K562 (cell line): ENCODE results near the gene ELF1. TPM values are rescaled to one million over a fixed set of nuclear protein-coding genes. Genes with fewer than 3 reads are reported as not detected.

Source experiments
- EGR1 ChIP-seq: fragments of 450-650 bp; conservative IDR thresholded peaks from 2 replicates; pipeline ENCODE4 v1.6.1; 2017; ENCODE audit warnings: mild to moderate bottlenecking
- EP300 ChIP-seq: IDR thresholded peaks from 2 replicates; pipeline ENCODE4 v1.6.1; 2012; ENCODE audit warnings: low read length, improper control_type of control experiment
- FOSL1 ChIP-seq: fragments of 200-800 bp; sonication (Bioruptor generic); conservative IDR thresholded peaks from 2 replicates; pipeline ENCODE4 v1.6.1; 2016; ENCODE audit warnings: missing genetic modification characterization, missing compliant biosample characterization
- FOXM1 ChIP-seq, 2 experiments: fragments of 450-650 bp in 1 of 2; sonication (generic) in 1 of 2; formaldehyde crosslinking in 1 of 2; IDR thresholded peaks; 2 replicates each; pipeline versions ENCODE4 v1.6.1 to v1.9.0; 2017 to 2022; ENCODE audit warnings: low read depth in 2 of 2, mild to moderate bottlenecking in 2 of 2, missing genetic modification reagents in 1 of 2, moderate library complexity in 1 of 2
- HOXB6 ChIP-seq: fragments of 250-450 bp; sonication (Bioruptor Pico); IDR thresholded peaks from 2 replicates; pipeline ENCODE4 v1.5.1; 2022; ENCODE audit warnings: mild to moderate bottlenecking, borderline replicate concordance
- KAT8 ChIP-seq: fragments of 450-650 bp; IDR thresholded peaks from 2 replicates; pipeline ENCODE4 v1.6.1; 2016; ENCODE audit warnings: low read depth, mild to moderate bottlenecking
- MTA2 ChIP-seq: fragments of 450-650 bp; IDR thresholded peaks from 2 replicates; pipeline ENCODE4 v1.6.1; 2016; ENCODE audit warnings: low read depth
- NBN ChIP-seq: fragments of 450-650 bp; IDR thresholded peaks from 2 replicates; pipeline ENCODE4 v1.6.1; 2016; ENCODE audit warnings: low read depth, mild to moderate bottlenecking
- POLR3A ChIP-seq: IDR thresholded peaks from 2 replicates; pipeline ENCODE4 v1.6.1; 2011; ENCODE audit warnings: borderline replicate concordance, mild to moderate bottlenecking, moderate library complexity; ENCODE audit not compliant: insufficient read length, insufficient read depth; ENCODE audit errors: extremely low read depth
- SMARCA4 ChIP-seq: fragments of 450-650 bp; IDR thresholded peaks from 2 replicates; pipeline ENCODE4 v1.6.1; 2016
- TBL1XR1 ChIP-seq, 2 experiments: IDR thresholded peaks; 2 replicates each; pipeline ENCODE4 v1.6.1; 2012; ENCODE audit warnings: improper control_type of control experiment in 2 of 2, low read length in 2 of 2, mild to moderate bottlenecking in 1 of 2
- TEAD1 ChIP-seq, 2 experiments: fragments of 450-650 bp in 1 of 2; sonication (generic) in 1 of 2; formaldehyde crosslinking; IDR thresholded peaks; 2 replicates each; pipeline versions ENCODE4 v1.4.0 to v1.8.0; 2020 to 2022; ENCODE audit warnings: mild to moderate bottlenecking in 2 of 2, missing genetic modification reagents in 1 of 2
- ZKSCAN3 ChIP-seq: fragments of 250-450 bp; sonication (Bioruptor Pico); IDR thresholded peaks from 2 replicates; pipeline ENCODE4 v1.4.0; 2020
- ZNF239 ChIP-seq: fragments of 250-450 bp; sonication (Bioruptor Pico); IDR thresholded peaks from 2 replicates; pipeline ENCODE4 v1.4.0; 2020; ENCODE audit warnings: mild to moderate bottlenecking
- ZNF324 ChIP-seq: fragments of 250-450 bp; sonication (Bioruptor Pico); IDR thresholded peaks from 2 replicates; pipeline ENCODE4 v1.4.0; 2020; ENCODE audit warnings: mild to moderate bottlenecking
- ZNF830 ChIP-seq: fragments of 250-450 bp; sonication (Bioruptor Pico); IDR thresholded peaks from 2 replicates; pipeline ENCODE4 v1.5.0; 2021; ENCODE audit warnings: mild to moderate bottlenecking
- polyA plus RNA-seq, 8 experiments: library from polyadenylated mRNA; depleted of rRNA in 4 of 8; stranded (reverse) in 5 of 8; unstranded in 3 of 8; fragments of >200 nt; fragmentation: Nextera tagmentation in 2 of 8; fragmentation: Illumina TruSeq in 1 of 8; extraction: Ambion mirVana in 2 of 8; extraction: Trizol in 1 of 8; gene quantifications; 2 replicates each; pipeline versions ENCODE4 v1.2.1 to v1.2.3, GENCODE V29; 2011 to 2014; ENCODE audit warnings: inconsistent platforms in 1 of 8, missing spikeins in 1 of 8
- total RNA-seq, 7 experiments: library from RNA; depleted of rRNA in 6 of 7; stranded (reverse); fragments of >200 nt in 6 of 7; fragmentation: Illumina TruSeq in 2 of 7; extraction: Trizol in 2 of 7; gene quantifications; 2 replicates each; pipeline versions ENCODE4 v1.2.1 to v1.2.3, GENCODE V29; 2011 to 2021; ENCODE audit warnings: low replicate concordance in 1 of 7
- TF ChIP-seq, protein P1 (sequence below): sonication (generic); formaldehyde crosslinking; IDR thresholded peaks from 2 replicates; pipeline ENCODE4 v1.8.0; 2023; ENCODE audit warnings: mild to moderate bottlenecking, missing genetic modification reagents
- TF ChIP-seq, protein P2 (sequence below): fragments of 450-650 bp; IDR thresholded peaks from 2 replicates; pipeline ENCODE4 v1.6.1; 2016; ENCODE audit warnings: low read depth, mild to moderate bottlenecking, moderate library complexity
- TF ChIP-seq, protein P3 (sequence below), 3 experiments: fragments of 200-800 bp in 1 of 3; fragments of 250-450 bp in 1 of 3; fragments of 450-650 bp in 1 of 3; sonication (Bioruptor Pico) in 1 of 3; sonication (Bioruptor generic) in 1 of 3; formaldehyde crosslinking in 1 of 3; IDR thresholded peaks; 2 replicates each; pipeline versions ENCODE4 v1.6.1 to v1.8.0; 2016 to 2022; ENCODE audit warnings: mild to moderate bottlenecking in 2 of 3, missing genetic modification characterization in 2 of 3, missing compliant biosample characterization in 1 of 3, moderate library complexity in 1 of 3
- TF ChIP-seq, protein P4 (sequence below), 2 experiments: fragments of 450-650 bp in 1 of 2; sonication (generic) in 1 of 2; formaldehyde crosslinking in 1 of 2; IDR thresholded peaks in 1 of 2; conservative IDR thresholded peaks in 1 of 2; 2 replicates each; pipeline versions ENCODE4 v1.6.1 to v1.8.1; 2016 to 2023; ENCODE audit warnings: mild to moderate bottlenecking in 2 of 2, moderate library complexity in 2 of 2, inconsistent platforms in 1 of 2, missing genetic modification reagents in 1 of 2

The ELF1 gene
- total and polyA plus RNA-seq, 9 of the 15 experiments (the other 6 are each of a cell fraction or from before 2014, with no cell fraction given): 24.7 to 54.4 (median 33.4) TPM

DNA sequence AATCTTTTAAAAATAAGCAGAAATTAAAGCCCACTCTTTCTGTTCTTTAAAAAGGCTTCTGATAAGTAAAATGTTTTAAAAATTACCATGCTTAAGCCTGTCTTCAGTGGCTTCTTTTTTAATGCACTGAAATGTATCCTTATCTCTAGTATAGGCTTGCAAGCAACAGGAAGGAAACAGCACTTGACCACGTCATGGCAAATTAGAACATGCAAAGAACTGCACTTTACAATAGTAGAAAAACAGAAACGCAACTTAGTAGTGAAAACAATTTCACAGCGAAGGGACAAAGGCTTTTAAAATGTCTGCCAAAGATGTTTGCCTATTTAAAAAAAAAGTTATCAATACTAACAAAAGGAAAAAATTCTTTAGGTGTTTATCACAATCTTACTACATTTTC, 36.3 kb downstream of the ELF1 start (continued):
- TF ChIP-seq, protein P1, sequence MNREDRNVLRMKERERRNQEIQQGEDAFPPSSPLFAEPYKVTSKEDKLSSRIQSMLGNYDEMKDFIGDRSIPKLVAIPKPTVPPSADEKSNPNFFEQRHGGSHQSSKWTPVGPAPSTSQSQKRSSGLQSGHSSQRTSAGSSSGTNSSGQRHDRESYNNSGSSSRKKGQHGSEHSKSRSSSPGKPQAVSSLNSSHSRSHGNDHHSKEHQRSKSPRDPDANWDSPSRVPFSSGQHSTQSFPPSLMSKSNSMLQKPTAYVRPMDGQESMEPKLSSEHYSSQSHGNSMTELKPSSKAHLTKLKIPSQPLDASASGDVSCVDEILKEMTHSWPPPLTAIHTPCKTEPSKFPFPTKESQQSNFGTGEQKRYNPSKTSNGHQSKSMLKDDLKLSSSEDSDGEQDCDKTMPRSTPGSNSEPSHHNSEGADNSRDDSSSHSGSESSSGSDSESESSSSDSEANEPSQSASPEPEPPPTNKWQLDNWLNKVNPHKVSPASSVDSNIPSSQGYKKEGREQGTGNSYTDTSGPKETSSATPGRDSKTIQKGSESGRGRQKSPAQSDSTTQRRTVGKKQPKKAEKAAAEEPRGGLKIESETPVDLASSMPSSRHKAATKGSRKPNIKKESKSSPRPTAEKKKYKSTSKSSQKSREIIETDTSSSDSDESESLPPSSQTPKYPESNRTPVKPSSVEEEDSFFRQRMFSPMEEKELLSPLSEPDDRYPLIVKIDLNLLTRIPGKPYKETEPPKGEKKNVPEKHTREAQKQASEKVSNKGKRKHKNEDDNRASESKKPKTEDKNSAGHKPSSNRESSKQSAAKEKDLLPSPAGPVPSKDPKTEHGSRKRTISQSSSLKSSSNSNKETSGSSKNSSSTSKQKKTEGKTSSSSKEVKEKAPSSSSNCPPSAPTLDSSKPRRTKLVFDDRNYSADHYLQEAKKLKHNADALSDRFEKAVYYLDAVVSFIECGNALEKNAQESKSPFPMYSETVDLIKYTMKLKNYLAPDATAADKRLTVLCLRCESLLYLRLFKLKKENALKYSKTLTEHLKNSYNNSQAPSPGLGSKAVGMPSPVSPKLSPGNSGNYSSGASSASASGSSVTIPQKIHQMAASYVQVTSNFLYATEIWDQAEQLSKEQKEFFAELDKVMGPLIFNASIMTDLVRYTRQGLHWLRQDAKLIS (CRISPR knock-in tag): no peak
- TF ChIP-seq SMARCA4 (peak; percentile 63), ZNF324 (CRISPR knock-in tag) (no peak), ZNF830 (no peak), EGR1 (no peak), NBN (no peak), FOXM1 (IDR thresholded peaks at IDR 0.05; ENCODE audit: low read depth) (0 out of 2 replicates have a peak, but pooled peaks have one; percentile 3), FOXM1 (CRISPR knock-in tag; IDR thresholded peaks at IDR 0.05; ENCODE audit: low read depth) (no peak), FOSL1 (tag) (0 out of 2 replicates have a peak, but pooled peaks have one; percentile 12), ZNF239 (CRISPR knock-in tag) (0 out of 2 replicates have a peak, but pooled peaks have one; percentile 26), HOXB6 (CRISPR knock-in tag) (no peak), EP300 (peak; percentile 68; the same call in 1 of the 2 replicates), ZKSCAN3 (no peak), MTA2 (no peak), POLR3A (no peak), TBL1XR1 (IDR thresholded peaks at IDR 0.05; ENCODE audit: low read length in 2 of 2) (0 out of 4 replicates have a peak, but pooled peaks of 1 of the 2 experiments have one; percentile 51), TEAD1 (CRISPR knock-in tag; IDR thresholded peaks at IDR 0.05) (no peak), KAT8 (no peak)
- TF ChIP-seq, protein P2, sequence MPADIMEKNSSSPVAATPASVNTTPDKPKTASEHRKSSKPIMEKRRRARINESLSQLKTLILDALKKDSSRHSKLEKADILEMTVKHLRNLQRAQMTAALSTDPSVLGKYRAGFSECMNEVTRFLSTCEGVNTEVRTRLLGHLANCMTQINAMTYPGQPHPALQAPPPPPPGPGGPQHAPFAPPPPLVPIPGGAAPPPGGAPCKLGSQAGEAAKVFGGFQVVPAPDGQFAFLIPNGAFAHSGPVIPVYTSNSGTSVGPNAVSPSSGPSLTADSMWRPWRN: no peak
- TF ChIP-seq, protein P3, sequence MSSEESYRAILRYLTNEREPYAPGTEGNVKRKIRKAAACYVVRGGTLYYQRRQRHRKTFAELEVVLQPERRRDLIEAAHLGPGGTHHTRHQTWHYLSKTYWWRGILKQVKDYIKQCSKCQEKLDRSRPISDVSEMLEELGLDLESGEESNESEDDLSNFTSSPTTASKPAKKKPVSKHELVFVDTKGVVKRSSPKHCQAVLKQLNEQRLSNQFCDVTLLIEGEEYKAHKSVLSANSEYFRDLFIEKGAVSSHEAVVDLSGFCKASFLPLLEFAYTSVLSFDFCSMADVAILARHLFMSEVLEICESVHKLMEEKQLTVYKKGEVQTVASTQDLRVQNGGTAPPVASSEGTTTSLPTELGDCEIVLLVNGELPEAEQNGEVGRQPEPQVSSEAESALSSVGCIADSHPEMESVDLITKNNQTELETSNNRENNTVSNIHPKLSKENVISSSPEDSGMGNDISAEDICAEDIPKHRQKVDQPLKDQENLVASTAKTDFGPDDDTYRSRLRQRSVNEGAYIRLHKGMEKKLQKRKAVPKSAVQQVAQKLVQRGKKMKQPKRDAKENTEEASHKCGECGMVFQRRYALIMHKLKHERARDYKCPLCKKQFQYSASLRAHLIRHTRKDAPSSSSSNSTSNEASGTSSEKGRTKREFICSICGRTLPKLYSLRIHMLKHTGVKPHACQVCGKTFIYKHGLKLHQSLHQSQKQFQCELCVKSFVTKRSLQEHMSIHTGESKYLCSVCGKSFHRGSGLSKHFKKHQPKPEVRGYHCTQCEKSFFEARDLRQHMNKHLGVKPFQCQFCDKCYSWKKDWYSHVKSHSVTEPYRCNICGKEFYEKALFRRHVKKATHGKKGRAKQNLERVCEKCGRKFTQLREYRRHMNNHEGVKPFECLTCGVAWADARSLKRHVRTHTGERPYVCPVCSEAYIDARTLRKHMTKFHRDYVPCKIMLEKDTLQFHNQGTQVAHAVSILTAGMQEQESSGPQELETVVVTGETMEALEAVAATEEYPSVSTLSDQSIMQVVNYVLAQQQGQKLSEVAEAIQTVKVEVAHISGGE (CRISPR knock-in tag; IDR thresholded peaks at IDR 0.05): 0 out of 6 replicates have a peak, but pooled peaks of 1 of the 3 experiments have one; percentile 31
- TF ChIP-seq, protein P4, sequence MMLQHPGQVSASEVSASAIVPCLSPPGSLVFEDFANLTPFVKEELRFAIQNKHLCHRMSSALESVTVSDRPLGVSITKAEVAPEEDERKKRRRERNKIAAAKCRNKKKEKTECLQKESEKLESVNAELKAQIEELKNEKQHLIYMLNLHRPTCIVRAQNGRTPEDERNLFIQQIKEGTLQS (IDR thresholded peaks at IDR 0.05): peak; percentile 30; the same call in 1 of the 2 replicates
- TF ChIP-seq, protein P4 (CRISPR knock-in tag; conservative IDR thresholded peaks at IDR 0.05): no peak
